NT2/D1 (cell line): ENCODE measurements around the gene GGT7.

Experiments
- DNase-seq: peaks from one replicate; pipeline ENCODE4 v3.0.0-alpha.2; 2011; ENCODE audit warnings: low read depth, low spot score
- H3K27me3 ChIP-seq: 2 replicates; pipeline ENCODE4 v1.6.0; 2011; ENCODE audit warnings: mild to moderate bottlenecking; ENCODE audit not compliant: insufficient read length, insufficient read depth
- H3K36me3 ChIP-seq: 2 replicates; pipeline ENCODE4 v1.6.1; 2011; ENCODE audit warnings: mild to moderate bottlenecking, low read length, mixed read lengths; ENCODE audit not compliant: insufficient read depth, insufficient read length
- H3K4me1 ChIP-seq: 2 replicates; pipeline ENCODE4 v1.5.1; 2011; ENCODE audit not compliant: insufficient read depth, insufficient read length
- H3K4me3 ChIP-seq: 2 replicates; pipeline ENCODE4 v1.5.1; 2011; ENCODE audit warnings: low read depth; ENCODE audit not compliant: insufficient read length
- H3K9ac ChIP-seq: 2 replicates; pipeline ENCODE4 v1.6.0; 2011; ENCODE audit warnings: low read depth; ENCODE audit not compliant: insufficient read length
- H3K9me3 ChIP-seq: 2 replicates; pipeline ENCODE4 v1.5.1; 2011; ENCODE audit warnings: mild to moderate bottlenecking, low read length; ENCODE audit not compliant: insufficient read depth
- SUZ12 ChIP-seq: IDR thresholded peaks from 2 replicates; pipeline ENCODE4 v1.6.1; 2011; ENCODE audit not compliant: insufficient read length, insufficient read depth; ENCODE audit errors: extremely low read depth
- YY1 ChIP-seq: IDR thresholded peaks from 2 replicates; pipeline ENCODE4 v1.6.1; 2011; ENCODE audit not compliant: insufficient read length, insufficient read depth
- ZNF274 ChIP-seq: IDR thresholded peaks from 2 replicates; pipeline ENCODE4 v1.6.1; 2011; ENCODE audit warnings: mild to moderate bottlenecking, low read depth, low read length

GGT7 gene

GRCh38 chr20:34831936-34832335, 40.7 kb downstream of the GGT7 start:
- H3K4me1 ChIP-seq, result no peaks in the 10 kb centered on the region
- H3K4me3 ChIP-seq, result no peak overlapping the region
- no peak overlapping the region for H3K9ac ChIP-seq
- no peak for TF ChIP-seq SUZ12
- no peak for TF ChIP-seq YY1
- TF ChIP-seq ZNF274, result no peak
- H3K9me3 ChIP-seq, result peaks cover 15% of the 10 kb centered on the region; the same call in 1 of the 2 replicates
- no peak for DNase-seq
- H3K27me3 ChIP-seq, result no peaks in the 10 kb centered on the region
- H3K36me3 ChIP-seq, result no peaks in the 10 kb centered on the region

GRCh38 chr20:34829191-34829590, 43.5 kb downstream of the GGT7 start:
- Histone ChIP-seq H3K4me1 (no peaks in the 10 kb centered on the region), H3K4me3 (no peak overlapping the region), H3K9me3 (no peaks in the 10 kb centered on the region), H3K36me3 (no peaks in the 10 kb centered on the region), H3K9ac (no peak overlapping the region), H3K27me3 (no peaks in the 10 kb centered on the region)
- TF ChIP-seq SUZ12 (no peak), YY1 (no peak), ZNF274 (no peak)
- no peak for DNase-seq

GRCh38 chr20:34825530-34826362, 46.9 kb downstream of the GGT7 start, which contains the start of gene NCOA6:
Gene NCOA6, minus strand, starts transcription at chr20:34825651. Its CDS starts 43,296 bp downstream, at chr20:34782355.
- no peaks in the 10 kb centered on the region for H3K4me1 ChIP-seq
- H3K9ac ChIP-seq, result peak within 1 kb of the TSS; percentile 79
- peak; percentile 50 for DNase-seq
- H3K36me3 ChIP-seq, result no peaks in the 10 kb centered on the region
- peak within 1 kb of the TSS; percentile 86 for H3K4me3 ChIP-seq
- no peaks in the 10 kb centered on the region for H3K9me3 ChIP-seq
- no peaks in the 10 kb centered on the region for H3K27me3 ChIP-seq
- no peak for TF ChIP-seq SUZ12
- no peak for TF ChIP-seq ZNF274
- no peak for TF ChIP-seq YY1

GRCh38 chr20:34824806-34825529, 47.7 kb downstream of the GGT7 start:
- TF ChIP-seq ZNF274, result no peak
- TF ChIP-seq YY1, result peak; percentile 54
- H3K4me1 ChIP-seq, result no peaks in the 10 kb centered on the region
- peak overlapping the region; percentile 79 for H3K9ac ChIP-seq
- H3K4me3 ChIP-seq, result peak overlapping the region; percentile 86
- no peaks in the 10 kb centered on the region for H3K27me3 ChIP-seq
- no peaks in the 10 kb centered on the region for H3K9me3 ChIP-seq
- peak; percentile 66 for DNase-seq
- no peaks in the 10 kb centered on the region for H3K36me3 ChIP-seq

GRCh38 chr20:34824452-34824805, 48.2 kb downstream of the GGT7 start:
- Histone ChIP-seq H3K4me3 (peak overlapping the region; percentile 86), H3K9me3 (no peaks in the 10 kb centered on the region), H3K27me3 (no peaks in the 10 kb centered on the region), H3K9ac (peak overlapping the region; percentile 79), H3K36me3 (no peaks in the 10 kb centered on the region), H3K4me1 (no peaks in the 10 kb centered on the region)
- peak; percentile 54 for DNase-seq
- TF ChIP-seq ZNF274 (no peak), YY1 (no peak), SUZ12 (no peak)

GRCh38 chr20:34824026-34824425, 48.6 kb downstream of the GGT7 start:
- DNase-seq, result no peak
- TF ChIP-seq ZNF274 (no peak), YY1 (no peak), SUZ12 (no peak)
- H3K4me1 ChIP-seq, result no peaks in the 10 kb centered on the region
- H3K36me3 ChIP-seq, result no peaks in the 10 kb centered on the region
- H3K27me3 ChIP-seq, result no peaks in the 10 kb centered on the region
- H3K4me3 ChIP-seq, result peak overlapping the region; percentile 86
- H3K9me3 ChIP-seq, result no peaks in the 10 kb centered on the region
- no peak overlapping the region for H3K9ac ChIP-seq
